HG02938 (cell line): ENCODE results near the gene GNG7.
"Not testable (repeated sequence)": the region's sequence is repeated elsewhere in the genome, so short reads cannot be mapped to it uniquely, and the experiment has no call there.

Experiments
- ATAC-seq: cut with Tn5 transposase; IDR thresholded peaks from one replicate; pipeline ENCODE4 v1.9.1; 2021; ENCODE audit warnings: mild to moderate bottlenecking, moderate library complexity; ENCODE audit not compliant: unreplicated experiment

The GNG7 gene

GRCh38 chr19:2476451-2477140 lies 225.9 kb downstream of the GNG7 start:
- ATAC-seq, result peak; percentile 8

- peak; percentile 50 for ATAC-seq
These were observed 226.6 kb downstream of the GNG7 start, which contains the start of gene GADD45B for GRCh38 chr19:2475702-2476450. Gene GADD45B, plus strand, starts transcription at chr19:2476127. Its CDS starts 232 bp downstream, at chr19:2476359.

- ATAC-seq, result no peak
These were observed 227.3 kb downstream of the GNG7 start for GRCh38 chr19:2475018-2475701.

GRCh38 chr19:2474232-2475017 lies 228.1 kb downstream of the GNG7 start:
- ATAC-seq, result no peak

- ATAC-seq, result not testable (repeated sequence)
These were observed 232.6 kb downstream of the GNG7 start for GRCh38 chr19:2469915-2470200.

GRCh38 chr19:2469102-2469914 lies 233.2 kb downstream of the GNG7 start:
- ATAC-seq, result no peak

- no peak for ATAC-seq
These were observed 233.9 kb downstream of the GNG7 start for GRCh38 chr19:2468596-2468995.

- ATAC-seq, result no peak
These were observed 238.1 kb downstream of the GNG7 start for GRCh38 chr19:2464389-2464788.

- not testable (repeated sequence) for ATAC-seq
These were observed 238.8 kb downstream of the GNG7 start for GRCh38 chr19:2463694-2464093.

GRCh38 chr19:2462635-2463421 lies 239.7 kb downstream of the GNG7 start:
- no peak for ATAC-seq

- ATAC-seq, result no peak
These were observed 240.5 kb downstream of the GNG7 start for GRCh38 chr19:2461751-2462634.
